ENCODE measurements around the gene COQ8B. TPM values are rescaled to one million over a fixed set of nuclear protein-coding genes. Genes with fewer than 3 reads are reported as not detected.

COQ8B gene
- total and polyA plus RNA-seq, 2 of the 4 experiments (the other 2 are of a cell fraction) = 14.9 to 23.2 TPM

DNA sequence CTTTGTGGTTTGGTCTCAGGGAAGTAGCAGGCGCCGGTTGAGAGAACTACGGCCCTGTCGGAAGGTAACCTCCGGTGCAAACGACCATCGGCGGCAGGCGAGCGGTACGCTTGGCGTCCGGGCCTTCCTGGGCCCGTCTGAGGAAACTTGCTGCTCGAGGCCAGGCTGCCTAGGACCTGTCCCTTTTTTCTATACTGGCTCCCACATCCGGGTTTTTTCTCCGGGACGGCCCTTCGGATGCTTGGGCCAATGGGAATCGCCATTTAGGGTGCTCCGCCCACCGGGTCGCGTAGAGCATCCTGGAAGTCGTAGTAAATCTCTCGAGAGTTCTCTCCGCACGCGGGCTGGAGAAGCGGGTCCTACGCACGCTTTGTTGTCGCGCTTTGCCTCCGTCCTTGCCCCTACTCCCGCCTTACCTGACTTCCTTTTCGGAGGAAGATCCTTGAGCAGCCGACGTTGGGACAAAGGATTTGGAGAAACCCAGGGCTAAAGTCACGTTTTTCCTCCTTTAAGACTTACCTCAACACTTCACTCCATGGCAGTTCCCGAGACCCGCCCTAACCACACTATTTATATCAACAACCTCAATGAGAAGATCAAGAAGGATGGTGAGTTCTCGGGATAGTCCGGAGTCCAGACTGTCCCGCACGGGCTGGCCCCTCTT lies 34.3 kb upstream of the COQ8B start, which contains the start of gene SNRPA:
Gene SNRPA, plus strand, starts transcription at position 330 of the 664 bp plus-strand sequence. Its CDS starts 206 bp downstream, at position 536.
- dilution Hi-C loops (cut with HindIII; ENCODE audit: low sequenced_read_pairs, unreplicated experiment) (no loop called here), in situ Hi-C loops (cut with MboI; ENCODE audit: low sequenced_read_pairs) (no loop called here), intact Hi-C loops (cut with micrococcal nuclease) (loop anchor here (2.0 to 5.0 kb wide), 4 partner anchors 28 to 60 kb away; partner anchors contain the start of genes COQ8B, EGLN2, ITPKC and NUMBL)
- Histone ChIP-seq H4K91ac (ENCODE audit: insufficient read depth, low read depth, low read length) (peak within 1 kb of the TSS; percentile 97), H3K4me1 (ENCODE audit: control insufficient read depth, insufficient read depth, low read length) (peaks cover 9% of the 10 kb centered on the region), H3K14ac (replicated peaks; ENCODE audit: low read depth, low read length) (peak within 1 kb of the TSS; percentile 97), H3K36me3 (ENCODE audit: control insufficient read depth, insufficient read depth, low read length) (peaks cover 10% of the 10 kb centered on the region), H2AK9ac (replicated peaks; ENCODE audit: low read depth, low read length, poor library complexity) (peak within 1 kb of the TSS; percentile 100), H3K23ac (ENCODE audit: low read depth, low read length) (peak within 1 kb of the TSS; percentile 98), H3K9me1 (ENCODE audit: insufficient read depth, low read length) (peaks cover 11% of the 10 kb centered on the region; the same call in 1 of the 2 replicates), H2BK15ac (ENCODE audit: low read depth, low read length) (peak within 1 kb of the TSS; percentile 60; the same call in 2 of the 3 replicates), H3K27me3 (ENCODE audit: control insufficient read depth, insufficient read depth, low read length) (no peaks in the 10 kb centered on the region), H2BK5ac (ENCODE audit: low read depth, low read length, poor library complexity, severe bottlenecking) (peak within 1 kb of the TSS; percentile 83), H3K56ac (ENCODE audit: extremely low read depth, insufficient read depth, low read length) (peak within 1 kb of the TSS; percentile 89), H2AK5ac (ENCODE audit: low read depth, low read length) (peak within 1 kb of the TSS; percentile 99), H2BK20ac (ENCODE audit: low read depth, low read length) (peak within 1 kb of the TSS; percentile 30), H3K4me2 (ENCODE audit: low read depth, low read length) (peak within 1 kb of the TSS; percentile 99), H3K18ac (ENCODE audit: low read depth, low read length) (peak within 1 kb of the TSS; percentile 75), H4K20me1 (ENCODE audit: insufficient read depth, low read length) (peaks cover 20% of the 10 kb centered on the region), H3K9ac (ENCODE audit: low read depth, low read length) (peak within 1 kb of the TSS; percentile 91), H3K4me3 (ENCODE audit: insufficient read depth, low read depth, low read length) (peak within 1 kb of the TSS; percentile 64), H2AFZ (replicated peaks; ENCODE audit: low read length, poor library complexity) (peak within 1 kb of the TSS; percentile 96), H3K4ac (ENCODE audit: low read depth, low read length) (peak within 1 kb of the TSS; percentile 98), H3K27ac (ENCODE audit: insufficient read depth, low read length) (peak within 1 kb of the TSS; percentile 85), H4K8ac (ENCODE audit: low read depth in 2 of 2, low read length in 2 of 2) (peak within 1 kb of the TSS; percentile 99 to 100), H4K5ac (ENCODE audit: low read depth, low read length) (peak within 1 kb of the TSS; percentile 98), H3K9me3 (ENCODE audit: control insufficient read depth, insufficient read depth, low read length) (no peaks in the 10 kb centered on the region), H3K79me1 (ENCODE audit: low read depth in 1 of 2, low read length in 2 of 2) (peaks cover 19 to 43% of the 10 kb centered on the region in 2 experiments), H2BK120ac (ENCODE audit: low read depth, low read length) (peak within 1 kb of the TSS; percentile 79)
- BruUV-seq (replicated peaks) = no TSS peak
- WGBS, 2 experiments (ENCODE audit: extremely low coverage in 2 of 2, insufficient read length in 1 of 2) = 0% methylated on average over 30 of the region's 46 CpGs; no CpG with 5 or more reads in 1 of the 2 experiments
- CTCF ChIA-PET = interaction anchor here (0.9 kb wide), 2 partner anchors 48 to 88 kb away, joined by 3 to 4 read pairs; partner anchors contain the start of gene EGLN2
- POLR2A ChIA-PET (ENCODE audit: unreplicated experiment) = interaction anchor here (0.7 kb wide), 1 partner anchor 668 kb away, joined by 3 read pairs; no protein-coding TSS in a partner anchor
- peak; percentile 81 for ATAC-seq (ENCODE audit: low read depth)
- DNase-seq = peak; percentile 98
- TF ChIP-seq RAD21 (IDR thresholded peaks at IDR 0.05; ENCODE audit: low read length) (no peak), BHLHE40 (IDR thresholded peaks at IDR 0.05; ENCODE audit: low read depth, low read length) (peak; percentile 78), MAZ (IDR thresholded peaks at IDR 0.05; ENCODE audit: borderline replicate concordance, low read depth, low read length) (peak; percentile 9; the same call in 1 of the 2 replicates), CEBPB (IDR thresholded peaks at IDR 0.05; ENCODE audit: low read depth, low read length) (no peak), POLR2A (IDR thresholded peaks at IDR 0.05; ENCODE audit: low read depth, low read length) (peak; percentile 85), SMC3 (IDR thresholded peaks at IDR 0.05; ENCODE audit: low read depth, low read length) (no peak), MAFK (IDR thresholded peaks at IDR 0.05; ENCODE audit: low read depth, low read length) (no peak), NFE2L2 (IDR thresholded peaks at IDR 0.05; ENCODE audit: low read depth, low read length) (no peak), MXI1 (IDR thresholded peaks at IDR 0.05; ENCODE audit: borderline replicate concordance, low read depth, low read length) (peak; percentile 90), CHD1 (IDR thresholded peaks at IDR 0.05; ENCODE audit: low read depth, low read length) (no peak), FOS (IDR thresholded peaks at IDR 0.05; ENCODE audit: low read depth, low read length) (no peak), RCOR1 (IDR thresholded peaks at IDR 0.05; ENCODE audit: insufficient replicate concordance, low read length) (no peak), RFX5 (IDR thresholded peaks at IDR 0.05; ENCODE audit: low read depth, low read length) (no peak)
- TF ChIP-seq, protein P1, sequence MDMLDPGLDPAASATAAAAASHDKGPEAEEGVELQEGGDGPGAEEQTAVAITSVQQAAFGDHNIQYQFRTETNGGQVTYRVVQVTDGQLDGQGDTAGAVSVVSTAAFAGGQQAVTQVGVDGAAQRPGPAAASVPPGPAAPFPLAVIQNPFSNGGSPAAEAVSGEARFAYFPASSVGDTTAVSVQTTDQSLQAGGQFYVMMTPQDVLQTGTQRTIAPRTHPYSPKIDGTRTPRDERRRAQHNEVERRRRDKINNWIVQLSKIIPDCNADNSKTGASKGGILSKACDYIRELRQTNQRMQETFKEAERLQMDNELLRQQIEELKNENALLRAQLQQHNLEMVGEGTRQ (IDR thresholded peaks at IDR 0.05; ENCODE audit: low read depth, low read length) = peak; percentile 16; the same call in 1 of the 2 replicates
- TF ChIP-seq, protein P2, sequence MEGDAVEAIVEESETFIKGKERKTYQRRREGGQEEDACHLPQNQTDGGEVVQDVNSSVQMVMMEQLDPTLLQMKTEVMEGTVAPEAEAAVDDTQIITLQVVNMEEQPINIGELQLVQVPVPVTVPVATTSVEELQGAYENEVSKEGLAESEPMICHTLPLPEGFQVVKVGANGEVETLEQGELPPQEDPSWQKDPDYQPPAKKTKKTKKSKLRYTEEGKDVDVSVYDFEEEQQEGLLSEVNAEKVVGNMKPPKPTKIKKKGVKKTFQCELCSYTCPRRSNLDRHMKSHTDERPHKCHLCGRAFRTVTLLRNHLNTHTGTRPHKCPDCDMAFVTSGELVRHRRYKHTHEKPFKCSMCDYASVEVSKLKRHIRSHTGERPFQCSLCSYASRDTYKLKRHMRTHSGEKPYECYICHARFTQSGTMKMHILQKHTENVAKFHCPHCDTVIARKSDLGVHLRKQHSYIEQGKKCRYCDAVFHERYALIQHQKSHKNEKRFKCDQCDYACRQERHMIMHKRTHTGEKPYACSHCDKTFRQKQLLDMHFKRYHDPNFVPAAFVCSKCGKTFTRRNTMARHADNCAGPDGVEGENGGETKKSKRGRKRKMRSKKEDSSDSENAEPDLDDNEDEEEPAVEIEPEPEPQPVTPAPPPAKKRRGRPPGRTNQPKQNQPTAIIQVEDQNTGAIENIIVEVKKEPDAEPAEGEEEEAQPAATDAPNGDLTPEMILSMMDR (conservative IDR thresholded peaks at IDR 0.05; ENCODE audit: low read depth, low read length) = no peak

All from IMR-90 (cell line).